Measurements from ENCODE around the gene CYP2R1. TPM values are rescaled to one million over a fixed set of nuclear protein-coding genes. Genes with fewer than 3 reads are reported as not detected.

Gene CYP2R1
- total and polyA plus RNA-seq, 10 of the 15 experiments (the other 5 are each of a cell fraction or from before 2014, with no cell fraction given) = 0.52 to 10.3 (median 6.3) TPM

DNA sequence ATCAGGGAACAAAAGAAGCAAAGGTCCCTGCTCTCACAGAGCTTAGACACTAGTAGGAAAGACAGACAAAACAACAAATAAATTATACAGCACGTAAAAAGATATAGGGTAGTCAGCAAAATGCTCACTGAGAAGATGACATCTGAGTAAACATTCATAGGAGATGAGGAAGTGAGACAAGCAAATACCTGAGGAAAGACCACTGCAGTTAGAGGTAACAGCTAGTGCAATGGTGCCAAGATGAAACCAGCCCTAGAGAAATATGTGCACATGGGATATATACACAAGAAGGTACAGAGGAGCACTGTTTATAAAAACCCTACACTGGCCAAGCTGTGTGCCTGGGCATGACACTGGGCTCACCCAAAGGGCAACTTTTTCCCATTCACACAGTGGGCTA lies 9.8 kb downstream of the CYP2R1 start:
- ChIA-PET RAD21 (ENCODE audit: unreplicated experiment) (no interaction called here), CTCF (interaction anchor here (1.3 kb wide), 1 partner anchor 26 kb away, joined by 3 read pairs; no protein-coding TSS in a partner anchor), SMC1A (ENCODE audit: uncharacterized antibody, unreplicated experiment) (interaction anchor here (0.9 kb wide), 1 partner anchor 84 kb away, joined by 3 read pairs; no protein-coding TSS in a partner anchor), POLR2A (no interaction called here)
- TF ChIP-seq, protein P1, sequence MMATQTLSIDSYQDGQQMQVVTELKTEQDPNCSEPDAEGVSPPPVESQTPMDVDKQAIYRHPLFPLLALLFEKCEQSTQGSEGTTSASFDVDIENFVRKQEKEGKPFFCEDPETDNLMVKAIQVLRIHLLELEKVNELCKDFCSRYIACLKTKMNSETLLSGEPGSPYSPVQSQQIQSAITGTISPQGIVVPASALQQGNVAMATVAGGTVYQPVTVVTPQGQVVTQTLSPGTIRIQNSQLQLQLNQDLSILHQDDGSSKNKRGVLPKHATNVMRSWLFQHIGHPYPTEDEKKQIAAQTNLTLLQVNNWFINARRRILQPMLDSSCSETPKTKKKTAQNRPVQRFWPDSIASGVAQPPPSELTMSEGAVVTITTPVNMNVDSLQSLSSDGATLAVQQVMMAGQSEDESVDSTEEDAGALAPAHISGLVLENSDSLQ (IDR thresholded peaks at IDR 0.05) = no peak
- TF ChIP-seq SREBF2 (IDR thresholded peaks at IDR 0.05; ENCODE audit: low read length) (no peak), CBX5 (IDR thresholded peaks at IDR 0.05; ENCODE audit: low read depth) (no peak)
- intact Hi-C loops (cut with micrococcal nuclease; ENCODE audit: unreplicated experiment) (no loop called here), in situ Hi-C loops (cut with MboI) (no loop called here)
- Histone ChIP-seq H2AFZ (ENCODE audit: control insufficient read depth, low read depth, low read length) (no peak overlapping the region), H3K27me3 (replicated peaks in 1 of 2; ENCODE audit: control insufficient read depth in 2 of 2, insufficient read depth in 2 of 2, low read length in 1 of 2) (no peaks in the 10 kb centered on the region), H3K4me3 (no peak overlapping the region), H3K36me3 (ENCODE audit: control insufficient read depth in 2 of 2, insufficient read depth in 2 of 2, low read length in 1 of 2) (no peaks in the 10 kb centered on the region; a peak in 1 of 4 replicates), H3K27ac (ENCODE audit: control insufficient read depth, insufficient read depth) (no peak overlapping the region), H3K9ac (ENCODE audit: control insufficient read depth, insufficient read depth, low read length) (no peak overlapping the region), H3K4me2 (ENCODE audit: control insufficient read depth, insufficient read depth) (no peak overlapping the region), H4K20me1 (ENCODE audit: control insufficient read depth, insufficient read depth) (no peaks in the 10 kb centered on the region), H3K4me1 (ENCODE audit: control insufficient read depth, insufficient read depth, low read length) (no peaks in the 10 kb centered on the region), H3K9me3 (replicated peaks; ENCODE audit: control insufficient read depth, insufficient read depth, low read length) (no peaks in the 10 kb centered on the region), H3K79me2 (ENCODE audit: control insufficient read depth, insufficient read depth, low read length) (no peaks in the 10 kb centered on the region)
- 94% methylated on average over 1 of the region's 1 CpG for WGBS (ENCODE audit: insufficient coverage, insufficient replicate concordance, low lambda C conversion rate, missing lambda C conversion rate)
- no peak for DNase-seq (ENCODE audit: low read depth, low spot score)
- ATAC-seq = no peak
- BruUV-seq (replicated peaks) = no TSS peak
- no peak for FAIRE-seq

DNA sequence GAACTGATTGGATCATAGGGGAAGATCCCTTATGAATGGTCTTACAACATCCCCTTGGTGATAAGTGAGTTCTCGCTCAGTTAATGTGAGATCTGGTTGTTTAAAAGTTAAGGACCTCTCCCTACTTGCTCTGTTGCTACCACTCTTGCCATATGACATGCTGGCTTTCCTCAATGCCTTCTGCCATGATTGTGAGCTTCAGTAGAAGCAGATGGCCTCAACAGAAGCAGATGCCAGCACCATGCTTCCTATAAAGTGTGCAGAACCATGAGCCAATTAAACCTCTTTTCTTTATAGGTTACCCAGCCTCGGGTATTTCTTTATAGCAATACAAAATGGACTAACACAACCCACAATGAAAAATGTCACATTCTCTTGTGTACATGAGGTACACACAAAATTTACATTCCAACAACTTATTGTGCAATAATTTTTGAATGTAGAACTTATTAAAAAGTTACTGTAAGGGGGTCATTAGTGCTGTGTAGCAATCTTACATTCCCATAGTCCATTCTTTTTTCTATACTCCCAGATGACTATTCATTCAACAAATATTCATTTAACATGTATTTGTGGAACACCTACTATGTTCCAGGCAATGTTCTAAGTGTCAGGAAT lies 10.3 kb downstream of the CYP2R1 start:
- Histone ChIP-seq H2AFZ (ENCODE audit: control insufficient read depth, low read depth, low read length) (no peak overlapping the region), H4K20me1 (ENCODE audit: control insufficient read depth, insufficient read depth) (no peaks in the 10 kb centered on the region), H3K27me3 (replicated peaks in 1 of 2; ENCODE audit: control insufficient read depth in 2 of 2, insufficient read depth in 2 of 2, low read length in 1 of 2) (no peaks in the 10 kb centered on the region), H3K36me3 (ENCODE audit: control insufficient read depth in 2 of 2, insufficient read depth in 2 of 2, low read length in 1 of 2) (no peaks in the 10 kb centered on the region; a peak in 1 of 4 replicates), H3K4me1 (ENCODE audit: control insufficient read depth, insufficient read depth, low read length) (no peaks in the 10 kb centered on the region), H3K4me3 (no peak overlapping the region), H3K4me2 (ENCODE audit: control insufficient read depth, insufficient read depth) (no peak overlapping the region), H3K27ac (ENCODE audit: control insufficient read depth, insufficient read depth) (no peak overlapping the region), H3K9me3 (replicated peaks; ENCODE audit: control insufficient read depth, insufficient read depth, low read length) (no peaks in the 10 kb centered on the region), H3K9ac (ENCODE audit: control insufficient read depth, insufficient read depth, low read length) (no peak overlapping the region), H3K79me2 (ENCODE audit: control insufficient read depth, insufficient read depth, low read length) (no peaks in the 10 kb centered on the region)
- 93% methylated on average over 2 of the region's 2 CpGs for WGBS (ENCODE audit: insufficient coverage, insufficient replicate concordance, low lambda C conversion rate, missing lambda C conversion rate)
- FAIRE-seq = no peak
- SMC1A ChIA-PET (ENCODE audit: uncharacterized antibody, unreplicated experiment) = interaction anchor here (0.9 kb wide), 1 partner anchor 83 kb away, joined by 3 read pairs; no protein-coding TSS in a partner anchor
- TF ChIP-seq YY1 (IDR thresholded peaks at IDR 0.05; ENCODE audit: low read depth, low read length) (no peak), GABPA (IDR thresholded peaks at IDR 0.05; ENCODE audit: low read depth) (no peak), HDAC6 (IDR thresholded peaks at IDR 0.05; ENCODE audit: unreplicated experiment) (no peak)
- TF ChIP-seq, protein P2, sequence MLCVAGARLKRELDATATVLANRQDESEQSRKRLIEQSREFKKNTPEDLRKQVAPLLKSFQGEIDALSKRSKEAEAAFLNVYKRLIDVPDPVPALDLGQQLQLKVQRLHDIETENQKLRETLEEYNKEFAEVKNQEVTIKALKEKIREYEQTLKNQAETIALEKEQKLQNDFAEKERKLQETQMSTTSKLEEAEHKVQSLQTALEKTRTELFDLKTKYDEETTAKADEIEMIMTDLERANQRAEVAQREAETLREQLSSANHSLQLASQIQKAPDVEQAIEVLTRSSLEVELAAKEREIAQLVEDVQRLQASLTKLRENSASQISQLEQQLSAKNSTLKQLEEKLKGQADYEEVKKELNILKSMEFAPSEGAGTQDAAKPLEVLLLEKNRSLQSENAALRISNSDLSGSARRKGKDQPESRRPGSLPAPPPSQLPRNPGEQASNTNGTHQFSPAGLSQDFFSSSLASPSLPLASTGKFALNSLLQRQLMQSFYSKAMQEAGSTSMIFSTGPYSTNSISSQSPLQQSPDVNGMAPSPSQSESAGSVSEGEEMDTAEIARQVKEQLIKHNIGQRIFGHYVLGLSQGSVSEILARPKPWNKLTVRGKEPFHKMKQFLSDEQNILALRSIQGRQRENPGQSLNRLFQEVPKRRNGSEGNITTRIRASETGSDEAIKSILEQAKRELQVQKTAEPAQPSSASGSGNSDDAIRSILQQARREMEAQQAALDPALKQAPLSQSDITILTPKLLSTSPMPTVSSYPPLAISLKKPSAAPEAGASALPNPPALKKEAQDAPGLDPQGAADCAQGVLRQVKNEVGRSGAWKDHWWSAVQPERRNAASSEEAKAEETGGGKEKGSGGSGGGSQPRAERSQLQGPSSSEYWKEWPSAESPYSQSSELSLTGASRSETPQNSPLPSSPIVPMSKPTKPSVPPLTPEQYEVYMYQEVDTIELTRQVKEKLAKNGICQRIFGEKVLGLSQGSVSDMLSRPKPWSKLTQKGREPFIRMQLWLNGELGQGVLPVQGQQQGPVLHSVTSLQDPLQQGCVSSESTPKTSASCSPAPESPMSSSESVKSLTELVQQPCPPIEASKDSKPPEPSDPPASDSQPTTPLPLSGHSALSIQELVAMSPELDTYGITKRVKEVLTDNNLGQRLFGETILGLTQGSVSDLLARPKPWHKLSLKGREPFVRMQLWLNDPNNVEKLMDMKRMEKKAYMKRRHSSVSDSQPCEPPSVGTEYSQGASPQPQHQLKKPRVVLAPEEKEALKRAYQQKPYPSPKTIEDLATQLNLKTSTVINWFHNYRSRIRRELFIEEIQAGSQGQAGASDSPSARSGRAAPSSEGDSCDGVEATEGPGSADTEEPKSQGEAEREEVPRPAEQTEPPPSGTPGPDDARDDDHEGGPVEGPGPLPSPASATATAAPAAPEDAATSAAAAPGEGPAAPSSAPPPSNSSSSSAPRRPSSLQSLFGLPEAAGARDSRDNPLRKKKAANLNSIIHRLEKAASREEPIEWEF (IDR thresholded peaks at IDR 0.05; ENCODE audit: insufficient replicate concordance, low read depth, low read length) = no peak
- no peak for DNase-seq (ENCODE audit: low read depth, low spot score)
- POLR2A ChIA-PET = no interaction called here
- no TSS peak for BruUV-seq (replicated peaks)
- RAD21 ChIA-PET (ENCODE audit: unreplicated experiment) = no interaction called here
- in situ Hi-C loops (cut with MboI) = no loop called here
- CTCF ChIA-PET = interaction anchor here (1.3 kb wide), 1 partner anchor 27 kb away, joined by 3 read pairs; no protein-coding TSS in a partner anchor
- intact Hi-C loops (cut with micrococcal nuclease; ENCODE audit: unreplicated experiment) = no loop called here
- ATAC-seq = no peak

Data from GM12878 (cell line).